ENCODE results near the gene TM4SF20.

DNA sequence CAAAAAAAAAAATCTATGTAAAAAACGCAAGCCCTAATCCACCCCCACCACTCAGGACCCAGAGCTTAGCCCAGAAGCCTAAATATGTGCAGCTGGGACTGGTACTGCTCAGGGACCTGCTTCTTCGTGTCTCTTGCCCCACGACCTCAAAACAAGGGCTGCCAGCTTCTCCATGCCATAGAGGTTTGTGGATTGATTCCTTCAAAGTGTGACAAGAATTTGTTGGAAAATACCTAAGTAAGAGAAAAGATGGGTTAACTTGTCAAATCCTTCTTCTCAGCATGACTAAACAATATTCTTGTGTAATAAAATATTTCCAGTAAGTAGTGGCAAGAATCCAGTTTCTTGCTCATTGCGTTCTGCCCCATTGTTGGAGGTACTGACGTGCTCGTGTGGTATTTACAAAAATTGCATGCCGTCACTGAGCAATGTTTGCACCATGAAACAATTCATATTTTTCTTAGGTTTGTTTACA lies 9.5 kb upstream of the TM4SF20 start:
- TF ChIP-seq CTCF (IDR thresholded peaks at IDR 0.05) (no peak), POLR2A (IDR thresholded peaks at IDR 0.05) (no peak), POLR2AphosphoS5 (IDR thresholded peaks at IDR 0.05; ENCODE audit: insufficient read depth in 1 of 2, low read depth in 1 of 2) (no peak)

All from vagina (tissue), 2 donors.